ENCODE measurements around the gene DQX1.

GRCh38 chr2:74513605-74514367 is 12.2 kb downstream of the DQX1 start:
- no peak for TF ChIP-seq POLR2A (IDR thresholded peaks at IDR 0.05)
- TF ChIP-seq, protein P1, sequence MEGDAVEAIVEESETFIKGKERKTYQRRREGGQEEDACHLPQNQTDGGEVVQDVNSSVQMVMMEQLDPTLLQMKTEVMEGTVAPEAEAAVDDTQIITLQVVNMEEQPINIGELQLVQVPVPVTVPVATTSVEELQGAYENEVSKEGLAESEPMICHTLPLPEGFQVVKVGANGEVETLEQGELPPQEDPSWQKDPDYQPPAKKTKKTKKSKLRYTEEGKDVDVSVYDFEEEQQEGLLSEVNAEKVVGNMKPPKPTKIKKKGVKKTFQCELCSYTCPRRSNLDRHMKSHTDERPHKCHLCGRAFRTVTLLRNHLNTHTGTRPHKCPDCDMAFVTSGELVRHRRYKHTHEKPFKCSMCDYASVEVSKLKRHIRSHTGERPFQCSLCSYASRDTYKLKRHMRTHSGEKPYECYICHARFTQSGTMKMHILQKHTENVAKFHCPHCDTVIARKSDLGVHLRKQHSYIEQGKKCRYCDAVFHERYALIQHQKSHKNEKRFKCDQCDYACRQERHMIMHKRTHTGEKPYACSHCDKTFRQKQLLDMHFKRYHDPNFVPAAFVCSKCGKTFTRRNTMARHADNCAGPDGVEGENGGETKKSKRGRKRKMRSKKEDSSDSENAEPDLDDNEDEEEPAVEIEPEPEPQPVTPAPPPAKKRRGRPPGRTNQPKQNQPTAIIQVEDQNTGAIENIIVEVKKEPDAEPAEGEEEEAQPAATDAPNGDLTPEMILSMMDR (IDR thresholded peaks at IDR 0.05): no peak
